Astrocyte (in vitro differentiated cells and primary cell): Measurements from ENCODE around the gene SLC16A12. TPM values are rescaled to one million over a fixed set of nuclear protein-coding genes. Genes with fewer than 3 reads are reported as not detected.

ENCODE experiments used
- DNase-seq: peaks from one replicate; pipeline ENCODE4 v3.0.0-alpha.2; 2010; ENCODE audit warnings: low read depth
- FAIRE-seq: peaks from 2 replicates; lab custom pipeline; 2011; peaks lifted over from hg19 to GRCh38; lab: Jason Lieb, UNC
- H2AFZ ChIP-seq: 2 replicates; pipeline ENCODE4 v1.6.0; 2012; ENCODE audit warnings: low read depth, low read length, inconsistent platforms
- H3K27ac ChIP-seq: 2 replicates; pipeline ENCODE4 v1.5.1; 2011; ENCODE audit warnings: low read depth, low read length, inconsistent platforms
- H3K27me3 ChIP-seq: 2 replicates; pipeline ENCODE4 v1.6.0; 2011; ENCODE audit warnings: low read length, inconsistent platforms; ENCODE audit not compliant: insufficient read depth
- H3K36me3 ChIP-seq: 2 replicates; pipeline ENCODE4 v1.5.1; 2011; ENCODE audit warnings: low read length, inconsistent platforms; ENCODE audit not compliant: insufficient read depth
- H3K4me1 ChIP-seq: 2 replicates; pipeline ENCODE4 v1.5.1; 2011; ENCODE audit warnings: low read length, inconsistent platforms; ENCODE audit not compliant: insufficient read depth
- H3K4me2 ChIP-seq: 2 replicates; pipeline ENCODE4 v1.6.0; 2012; ENCODE audit warnings: low read length, inconsistent platforms
- H3K4me3 ChIP-seq: 2 replicates; pipeline ENCODE4 v1.5.1; 2011; ENCODE audit warnings: low read depth, mild to moderate bottlenecking, low read length, inconsistent platforms; ENCODE audit not compliant: insufficient read depth
- H3K79me2 ChIP-seq: 2 replicates; pipeline ENCODE4 v1.6.0; 2012; ENCODE audit warnings: mild to moderate bottlenecking, low read length, inconsistent platforms; ENCODE audit not compliant: insufficient read depth
- H3K9ac ChIP-seq: 2 replicates; pipeline ENCODE4 v1.6.0; 2012; ENCODE audit warnings: mild to moderate bottlenecking, low read length, inconsistent platforms
- H3K9me3 ChIP-seq: 2 replicates; pipeline ENCODE4 v1.5.1; 2012; ENCODE audit warnings: low read depth, mild to moderate bottlenecking, low read length, inconsistent platforms; ENCODE audit not compliant: insufficient read depth
- H4K20me1 ChIP-seq: 2 replicates; pipeline ENCODE4 v1.6.0; 2012; ENCODE audit warnings: low read length, inconsistent platforms; ENCODE audit not compliant: insufficient read depth
- H3K27ac Mint-ChIP-seq: one replicate; pipeline ENCODE4 v1.8.0; 2021; ENCODE audit warnings: mild to moderate bottlenecking, mixed read lengths; ENCODE audit not compliant: unreplicated experiment
- H3K27me3 Mint-ChIP-seq: one replicate; pipeline ENCODE4 v1.8.0; 2021; ENCODE audit warnings: low read depth, mixed read lengths; ENCODE audit not compliant: unreplicated experiment
- H3K36me3 Mint-ChIP-seq: one replicate; pipeline ENCODE4 v1.8.0; 2021; ENCODE audit warnings: low read depth, mixed read lengths; ENCODE audit not compliant: unreplicated experiment
- H3K4me1 Mint-ChIP-seq: one replicate; pipeline ENCODE4 v1.8.0; 2021; ENCODE audit warnings: low read depth, mixed read lengths; ENCODE audit not compliant: unreplicated experiment
- H3K4me3 Mint-ChIP-seq: one replicate; pipeline ENCODE4 v1.8.0; 2021; ENCODE audit warnings: mild to moderate bottlenecking, moderate library complexity, mixed read lengths; ENCODE audit not compliant: unreplicated experiment
- H3K9me3 Mint-ChIP-seq: one replicate; pipeline ENCODE4 v1.8.0; 2021; ENCODE audit warnings: mild to moderate bottlenecking, mixed read lengths; ENCODE audit not compliant: unreplicated experiment
- EZH2 ChIP-seq: IDR thresholded peaks from 2 replicates; pipeline ENCODE4 v1.6.1; 2012; ENCODE audit warnings: mild to moderate bottlenecking, low read length, inconsistent platforms; ENCODE audit not compliant: insufficient read depth
- total RNA-seq: library from RNA; stranded (reverse); gene quantifications from 2 replicates; pipeline ENCODE4 v1.2.1, GENCODE V29; 2021
- TF ChIP-seq, protein P1 (sequence below): IDR thresholded peaks from 2 replicates; pipeline ENCODE4 v1.5.1; 2011; ENCODE audit warnings: low read depth, mild to moderate bottlenecking, inconsistent platforms, low read length, moderate library complexity; ENCODE audit not compliant: insufficient read depth

Gene SLC16A12
- total RNA-seq, 1 donor from 2014 or later = 0.59 TPM

DNA sequence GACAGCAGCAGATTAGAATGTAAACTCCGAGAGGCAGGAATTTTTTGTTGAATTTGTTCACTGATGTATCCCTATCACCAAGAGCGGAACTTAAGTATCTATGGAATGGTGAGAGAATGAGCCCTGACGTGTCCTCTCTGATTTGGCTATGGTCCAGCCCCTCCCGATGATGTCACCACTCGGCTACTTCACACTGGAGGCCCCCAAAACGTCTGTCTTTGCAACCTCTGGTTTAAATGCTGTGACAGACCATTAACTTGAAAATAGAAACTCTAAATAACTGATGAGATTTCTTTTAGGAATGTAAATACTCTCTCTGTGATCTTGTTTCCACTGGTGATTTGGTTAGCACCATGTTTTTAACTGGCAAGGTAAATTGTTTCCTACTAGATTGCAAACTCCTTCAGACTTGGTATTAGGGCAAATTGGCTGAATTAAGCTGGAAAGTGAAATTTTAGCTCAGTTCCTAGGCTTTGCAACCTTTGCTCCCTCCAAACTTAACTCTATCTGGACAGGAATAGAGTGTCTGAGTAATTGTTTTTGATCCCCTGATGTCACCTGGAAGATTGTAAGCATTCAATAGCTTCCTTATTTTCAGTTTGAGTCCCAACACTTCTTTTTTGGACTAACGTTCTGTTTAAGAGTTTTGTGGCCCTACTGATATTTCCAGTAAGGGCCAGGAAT lies 19.1 kb downstream of the SLC16A12 start:
- Histone ChIP-seq H3K9me3 (no peaks in the 10 kb centered on the region), H3K79me2 (no peaks in the 10 kb centered on the region), H3K27ac (peak overlapping the region; percentile 99), H3K4me2 (peak overlapping the region; percentile 81), H3K9ac (peak overlapping the region; percentile 85), H2AFZ (no peak overlapping the region), H4K20me1 (no peaks in the 10 kb centered on the region), H3K4me1 (peaks cover 37% of the 10 kb centered on the region), H3K27me3 (no peaks in the 10 kb centered on the region), H3K36me3 (no peaks in the 10 kb centered on the region), H3K4me3 (peak overlapping the region; percentile 52)
- FAIRE-seq (peak; percentile 86), DNase-seq (peak; percentile 97)
- Mint-ChIP-seq H3K27me3 (no peaks in the 10 kb centered on the region), H3K27ac (peak overlapping the region; percentile 98), H3K4me3 (no peak overlapping the region), H3K4me1 (peaks cover 27% of the 10 kb centered on the region), H3K9me3 (no peaks in the 10 kb centered on the region), H3K36me3 (peaks cover 2% of the 10 kb centered on the region)
- TF ChIP-seq, protein P1, sequence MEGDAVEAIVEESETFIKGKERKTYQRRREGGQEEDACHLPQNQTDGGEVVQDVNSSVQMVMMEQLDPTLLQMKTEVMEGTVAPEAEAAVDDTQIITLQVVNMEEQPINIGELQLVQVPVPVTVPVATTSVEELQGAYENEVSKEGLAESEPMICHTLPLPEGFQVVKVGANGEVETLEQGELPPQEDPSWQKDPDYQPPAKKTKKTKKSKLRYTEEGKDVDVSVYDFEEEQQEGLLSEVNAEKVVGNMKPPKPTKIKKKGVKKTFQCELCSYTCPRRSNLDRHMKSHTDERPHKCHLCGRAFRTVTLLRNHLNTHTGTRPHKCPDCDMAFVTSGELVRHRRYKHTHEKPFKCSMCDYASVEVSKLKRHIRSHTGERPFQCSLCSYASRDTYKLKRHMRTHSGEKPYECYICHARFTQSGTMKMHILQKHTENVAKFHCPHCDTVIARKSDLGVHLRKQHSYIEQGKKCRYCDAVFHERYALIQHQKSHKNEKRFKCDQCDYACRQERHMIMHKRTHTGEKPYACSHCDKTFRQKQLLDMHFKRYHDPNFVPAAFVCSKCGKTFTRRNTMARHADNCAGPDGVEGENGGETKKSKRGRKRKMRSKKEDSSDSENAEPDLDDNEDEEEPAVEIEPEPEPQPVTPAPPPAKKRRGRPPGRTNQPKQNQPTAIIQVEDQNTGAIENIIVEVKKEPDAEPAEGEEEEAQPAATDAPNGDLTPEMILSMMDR = no peak
- no peak for TF ChIP-seq EZH2

DNA sequence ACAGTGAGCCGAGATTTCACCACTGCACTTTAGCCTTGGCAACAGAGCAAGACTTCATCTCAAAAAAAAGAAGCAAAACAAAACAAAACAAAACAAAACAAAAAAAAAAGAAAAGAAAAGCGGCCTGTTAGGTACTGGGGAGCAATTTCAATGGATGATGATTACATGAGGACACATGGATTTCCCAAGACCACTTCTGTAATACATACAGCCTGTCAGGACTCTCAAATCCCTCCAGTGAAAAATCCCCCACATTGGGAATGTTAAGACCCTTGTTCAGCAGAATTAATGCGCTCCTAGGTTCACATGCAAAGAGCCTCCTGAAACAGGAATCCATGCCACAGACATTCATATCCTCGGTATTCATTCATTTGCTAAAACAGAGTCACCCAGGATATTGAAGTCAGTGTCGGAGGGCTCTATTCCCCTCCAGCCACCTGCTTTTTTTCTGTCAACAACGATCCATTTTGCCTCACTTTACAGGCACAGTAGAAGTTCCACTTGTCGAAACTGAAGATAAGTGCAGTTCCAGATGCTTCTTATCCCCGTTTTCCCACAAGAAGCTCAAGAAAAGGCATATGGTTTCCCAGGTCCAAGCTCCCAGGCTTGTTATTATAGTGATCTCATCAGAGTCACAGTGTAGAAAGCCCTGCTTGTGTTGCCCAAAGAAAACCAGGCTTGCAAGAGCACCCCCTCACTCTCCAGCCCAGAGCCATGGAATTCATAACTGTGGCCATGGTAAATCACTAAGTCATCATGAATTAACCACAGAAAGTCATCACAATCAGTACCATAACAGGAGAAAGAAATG lies 20.2 kb downstream of the SLC16A12 start:
- FAIRE-seq (peak; percentile 93), DNase-seq (peak; percentile 100)
- no peaks in the 10 kb centered on the region for H4K20me1 ChIP-seq
- peaks cover 2% of the 10 kb centered on the region for H3K36me3 Mint-ChIP-seq
- H2AFZ ChIP-seq = peak overlapping the region; percentile 40
- H3K4me2 ChIP-seq = peak overlapping the region; percentile 81
- TF ChIP-seq, protein P1 = no peak
- TF ChIP-seq EZH2 = no peak
- H3K27me3 Mint-ChIP-seq = no peaks in the 10 kb centered on the region
- no peaks in the 10 kb centered on the region for H3K27me3 ChIP-seq
- no peaks in the 10 kb centered on the region for H3K36me3 ChIP-seq
- H3K27ac Mint-ChIP-seq = peak overlapping the region; percentile 98
- no peaks in the 10 kb centered on the region for H3K9me3 ChIP-seq
- peak overlapping the region; percentile 99 for H3K27ac ChIP-seq
- H3K9me3 Mint-ChIP-seq = no peaks in the 10 kb centered on the region
- peak overlapping the region; percentile 52 for H3K4me3 ChIP-seq
- H3K4me1 Mint-ChIP-seq = peaks cover 27% of the 10 kb centered on the region
- H3K4me1 ChIP-seq = peaks cover 37% of the 10 kb centered on the region
- H3K79me2 ChIP-seq = no peaks in the 10 kb centered on the region
- H3K9ac ChIP-seq = peak overlapping the region; percentile 85
- peak overlapping the region; percentile 70 for H3K4me3 Mint-ChIP-seq
